Transverse colon (tissue), 4 donors: ENCODE results near the gene IL4R. TPM values are rescaled to one million over a fixed set of nuclear protein-coding genes. Genes with fewer than 3 reads are reported as not detected.

Experiments used
- DNase-seq: peaks from one replicate; pipeline ENCODE4 v3.0.0-alpha.2; 2019
- H3K27ac ChIP-seq, 4 donors: fragments of 200-600 bp; sonication (generic); 2 replicates each; pipeline ENCODE4 v1.5.1; 2016 to 2018; ENCODE audit warnings: inconsistent platforms in 4 of 4
- H3K27me3 ChIP-seq: fragments of 200-600 bp; sonication (generic); 2 replicates; pipeline ENCODE4 v1.5.1; 2017; ENCODE audit warnings: inconsistent platforms
- H3K36me3 ChIP-seq, 4 donors: fragments of 200-600 bp; sonication (generic); 2 replicates each; pipeline ENCODE4 v1.5.1; 2017 to 2019; ENCODE audit warnings: inconsistent platforms in 4 of 4
- H3K4me1 ChIP-seq, 4 donors: fragments of 200-600 bp; sonication (generic); 2 replicates each; pipeline ENCODE4 v1.5.1; 2017 to 2020; ENCODE audit warnings: inconsistent platforms in 4 of 4
- H3K4me3 ChIP-seq, 4 donors: fragments of 200-600 bp; sonication (generic); 1 replicate in 1 of 4; 2 replicates in 3 of 4; pipeline versions ENCODE4 v1.5.1 to v1.6.1; 2017 to 2019; ENCODE audit warnings: inconsistent platforms in 4 of 4
- H3K9me3 ChIP-seq, 2 donors: fragments of 200-600 bp; sonication (generic); 2 replicates each; pipeline ENCODE4 v1.5.1; 2017 to 2019; ENCODE audit warnings: inconsistent platforms in 2 of 2
- EP300 ChIP-seq: sonication (generic); formaldehyde crosslinking; IDR thresholded peaks from one replicate; pipeline ENCODE4 v1.6.1; 2017; ENCODE audit warnings: antibody characterized with exemption, low read depth
- POLR2A ChIP-seq: fragments of 450-650 bp; IDR thresholded peaks from one replicate; pipeline ENCODE4 v1.6.1; 2016; ENCODE audit warnings: antibody characterized with exemption, mild to moderate bottlenecking, moderate library complexity
- POLR2AphosphoS5 ChIP-seq, 3 donors: sonication (generic); formaldehyde crosslinking; IDR thresholded peaks; one replicate each; pipeline ENCODE4 v1.6.1; 2016; ENCODE audit warnings: antibody characterized with exemption in 3 of 3
- WGBS, 2 donors: methylation state at CpG; one replicate each; pipeline ENCODE4 v1.1.5; 2018; ENCODE audit warnings: low coverage in 1 of 2; 5-methylcytosine and 5-hydroxymethylcytosine counted together
- in situ Hi-C, 4 donors: fragments of 200-750 bp; cut with MboI; loops; one replicate each; pipeline versions ENCODE4 v1.15.0 to v1.15.1; 2017; ENCODE audit warnings: low sequenced_read_pairs in 3 of 4, low pct_ligation_motif_present in 1 of 4, low pct_unique_long_range_greater_than_20kb in 1 of 4
- intact Hi-C: fragments of 100-400 bp; cut with DNase I; formaldehyde crosslinking; loops from one replicate; pipeline ENCODE4 v1.15.1; 2023; ENCODE audit warnings: low total_unique reads
- total RNA-seq, 4 donors: library from RNA; depleted of rRNA; stranded (reverse); fragments of >200 nt; gene quantifications; one replicate each; pipeline ENCODE4 v1.1.0, GENCODE V29; 2016
- TF ChIP-seq, protein P1 (sequence below), 5 experiments: fragments of 200-600 bp in 3 of 5; fragments of 450-650 bp in 2 of 5; sonication (generic) in 3 of 5; IDR thresholded peaks; 1 replicate in 2 of 5; 2 replicates in 3 of 5; pipeline ENCODE4 v1.5.1; 2016 to 2017; ENCODE audit warnings: antibody characterized with exemption in 5 of 5, inconsistent platforms in 3 of 5, mild to moderate bottlenecking in 2 of 5, moderate library complexity in 1 of 5

IL4R gene
- total RNA-seq, 4 donors from 2014 or later: 106 to 235 (median 156) TPM

DNA sequence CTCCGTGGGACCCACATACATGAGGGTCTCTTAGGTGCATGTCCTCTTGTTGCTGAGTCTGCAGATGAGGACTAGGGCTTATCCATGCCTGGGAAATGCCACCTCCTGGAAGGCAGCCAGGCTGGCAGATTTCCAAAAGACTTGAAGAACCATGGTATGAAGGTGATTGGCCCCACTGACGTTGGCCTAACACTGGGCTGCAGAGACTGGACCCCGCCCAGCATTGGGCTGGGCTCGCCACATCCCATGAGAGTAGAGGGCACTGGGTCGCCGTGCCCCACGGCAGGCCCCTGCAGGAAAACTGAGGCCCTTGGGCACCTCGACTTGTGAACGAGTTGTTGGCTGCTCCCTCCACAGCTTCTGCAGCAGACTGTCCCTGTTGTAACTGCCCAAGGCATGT is 50.0 kb downstream of the IL4R start:
- no peaks in the 10 kb centered on the region for H3K9me3 ChIP-seq
- no peak overlapping the region for H3K4me3 ChIP-seq
- 76% methylated on average over 9 of the region's 9 CpGs; no CpG with 5 or more reads in 1 of the 2 donors for WGBS, 2 donors
- DNase-seq: peak; percentile 91
- no peaks in the 10 kb centered on the region for H3K27me3 ChIP-seq
- TF ChIP-seq POLR2AphosphoS5 (IDR thresholded peaks at IDR 0.05): peak in 2 of 3 donors; percentile 61 to 63
- no peak for TF ChIP-seq EP300
- no peak for TF ChIP-seq POLR2A
- TF ChIP-seq, protein P1, sequence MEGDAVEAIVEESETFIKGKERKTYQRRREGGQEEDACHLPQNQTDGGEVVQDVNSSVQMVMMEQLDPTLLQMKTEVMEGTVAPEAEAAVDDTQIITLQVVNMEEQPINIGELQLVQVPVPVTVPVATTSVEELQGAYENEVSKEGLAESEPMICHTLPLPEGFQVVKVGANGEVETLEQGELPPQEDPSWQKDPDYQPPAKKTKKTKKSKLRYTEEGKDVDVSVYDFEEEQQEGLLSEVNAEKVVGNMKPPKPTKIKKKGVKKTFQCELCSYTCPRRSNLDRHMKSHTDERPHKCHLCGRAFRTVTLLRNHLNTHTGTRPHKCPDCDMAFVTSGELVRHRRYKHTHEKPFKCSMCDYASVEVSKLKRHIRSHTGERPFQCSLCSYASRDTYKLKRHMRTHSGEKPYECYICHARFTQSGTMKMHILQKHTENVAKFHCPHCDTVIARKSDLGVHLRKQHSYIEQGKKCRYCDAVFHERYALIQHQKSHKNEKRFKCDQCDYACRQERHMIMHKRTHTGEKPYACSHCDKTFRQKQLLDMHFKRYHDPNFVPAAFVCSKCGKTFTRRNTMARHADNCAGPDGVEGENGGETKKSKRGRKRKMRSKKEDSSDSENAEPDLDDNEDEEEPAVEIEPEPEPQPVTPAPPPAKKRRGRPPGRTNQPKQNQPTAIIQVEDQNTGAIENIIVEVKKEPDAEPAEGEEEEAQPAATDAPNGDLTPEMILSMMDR (IDR thresholded peaks at IDR 0.05): no peak
- in situ Hi-C loops: loop anchor here in 1 of 4 donors (10.0 kb wide), 1 partner anchor 129 kb away; no protein-coding TSS in a partner anchor
- intact Hi-C loops: loop anchor here (10.0 kb wide), 1 partner anchor 49 kb away; the partner anchor contains the start of gene IL4R
- peaks cover 0 to 27% (median 11%) of the 10 kb centered on the region in 4 donors for H3K36me3 ChIP-seq
- peak overlapping the region; percentile 59 to 80 (median 62) for H3K27ac ChIP-seq
- H3K4me1 ChIP-seq: peaks cover 9 to 36% (median 28%) of the 10 kb centered on the region in 4 donors

GRCh38 chr16:27364493-27365141 is 50.8 kb downstream of the IL4R start:
- Histone ChIP-seq H3K4me3 (no peak overlapping the region), H3K27ac (peak overlapping the region; percentile 59 to 80 (median 62)), H3K9me3 (no peaks in the 10 kb centered on the region), H3K36me3 (peaks cover 0 to 19% (median 7%) of the 10 kb centered on the region in 4 donors), H3K4me1 (peaks cover 9 to 36% (median 28%) of the 10 kb centered on the region in 4 donors), H3K27me3 (no peaks in the 10 kb centered on the region)
- WGBS, 2 donors: 41 to 68% methylated on average over 4 to 6 of the region's 6 CpGs
- in situ Hi-C loops: loop anchor here in 1 of 4 donors (10.0 kb wide), 1 partner anchor 130 kb away; no protein-coding TSS in a partner anchor
- DNase-seq: peak; percentile 42
- intact Hi-C loops: loop anchor here (5.0 to 10.0 kb wide), 2 partner anchors 50 to 127 kb away; partner anchors contain the start of gene IL4R
- TF ChIP-seq, protein P1 (IDR thresholded peaks at IDR 0.05): no peak
- peak in 1 of 3 donors; percentile 14 for TF ChIP-seq POLR2AphosphoS5 (IDR thresholded peaks at IDR 0.05)
- no peak for TF ChIP-seq EP300
- no peak for TF ChIP-seq POLR2A

DNA sequence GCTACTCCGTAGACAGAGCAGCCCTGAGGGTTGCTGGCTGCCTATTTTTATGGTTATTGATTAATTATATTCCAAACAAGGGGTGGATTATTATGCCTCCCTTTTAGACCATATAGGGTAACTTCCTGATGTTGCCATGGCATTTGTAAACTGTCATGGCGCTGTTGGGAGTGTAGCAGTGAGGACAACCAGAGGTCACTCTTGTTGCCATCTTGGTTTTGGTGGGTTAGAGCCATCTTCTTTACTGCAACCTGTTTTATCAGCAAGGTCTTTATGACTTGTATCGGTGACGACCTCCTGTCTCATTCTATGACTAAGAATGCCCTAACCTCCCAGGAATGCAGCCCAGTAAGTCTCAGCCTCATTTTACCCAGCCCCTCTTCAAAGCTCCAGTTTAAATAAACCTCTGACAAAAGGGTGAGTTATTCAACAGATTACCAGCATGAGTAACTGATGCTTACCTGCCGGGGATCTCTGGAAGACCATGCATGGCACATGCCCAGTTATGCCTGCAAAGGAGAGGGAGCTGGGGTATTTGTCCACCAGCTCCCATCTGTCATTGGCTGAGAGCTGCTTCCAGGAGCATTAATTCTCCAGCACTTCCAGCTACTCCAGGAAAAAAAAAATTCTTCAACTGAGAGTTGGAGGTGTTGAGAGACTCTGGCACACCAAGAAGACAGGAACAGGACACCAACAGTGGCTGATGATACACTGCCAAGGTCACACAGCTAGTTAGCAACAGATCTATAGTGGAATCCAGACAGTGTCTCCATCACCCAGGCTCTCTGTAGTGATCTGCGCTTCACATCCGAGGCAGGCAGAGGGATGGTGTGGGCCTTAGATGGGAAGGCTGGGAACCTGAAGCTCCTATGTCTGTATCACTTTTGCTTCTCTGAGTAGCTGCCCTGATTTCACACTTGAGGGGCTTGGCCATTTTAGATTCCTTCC is 51.6 kb downstream of the IL4R start:
- in situ Hi-C loops: loop anchor here in 1 of 4 donors (10.0 kb wide), 1 partner anchor 131 kb away; no protein-coding TSS in a partner anchor
- DNase-seq: no peak
- 68 to 69% methylated on average over 4 to 7 of the region's 7 CpGs for WGBS, 2 donors

DNA sequence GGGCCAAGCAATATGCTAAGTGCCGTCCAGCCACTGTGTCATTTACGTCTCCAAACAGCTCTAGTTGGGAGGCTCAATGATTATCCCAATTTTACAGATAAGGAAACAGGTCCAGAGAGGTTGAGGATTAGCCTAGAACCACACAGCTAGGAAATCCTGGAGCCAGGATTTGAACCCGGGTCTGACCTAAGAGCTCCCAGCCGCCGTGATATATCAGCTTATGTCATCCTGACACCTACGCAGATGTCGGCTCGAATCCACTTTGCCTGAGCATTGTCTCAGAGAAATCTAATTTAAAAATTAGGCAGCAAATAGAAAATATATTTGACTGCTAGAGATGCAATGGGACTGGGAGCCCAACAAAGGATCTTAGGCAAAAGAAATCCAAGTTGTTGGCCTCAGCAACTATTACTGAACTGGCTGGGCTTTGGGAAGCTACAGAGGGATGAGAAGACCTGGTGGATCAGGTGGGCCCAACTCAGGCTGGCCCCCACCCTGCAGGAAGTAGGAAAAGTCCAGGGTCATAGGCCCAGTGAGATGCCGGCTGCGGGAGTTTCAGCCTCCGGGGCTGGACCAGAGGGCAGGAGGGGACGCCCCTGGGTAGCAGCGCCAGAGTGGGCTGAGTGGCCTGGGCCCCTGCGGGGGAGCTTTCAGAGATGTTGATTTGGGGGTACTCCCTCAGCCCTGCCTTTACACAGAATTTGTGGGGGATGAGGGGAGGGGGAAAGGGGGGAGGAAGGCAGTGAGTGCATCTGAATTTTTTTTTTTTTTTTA is 53.1 kb downstream of the IL4R start:
- H3K4me3 ChIP-seq: no peak overlapping the region
- intact Hi-C loops (loop anchor here (5.0 to 10.0 kb wide), 2 partner anchors 52 to 130 kb away; partner anchors contain the start of gene IL4R), in situ Hi-C loops (loop anchor here in 1 of 4 donors (10.0 kb wide), 1 partner anchor 132 kb away; no protein-coding TSS in a partner anchor)
- H3K9me3 ChIP-seq: no peaks in the 10 kb centered on the region
- H3K36me3 ChIP-seq: peaks cover 0 to 11% (median 4%) of the 10 kb centered on the region in 4 donors
- peaks cover 9 to 36% (median 28%) of the 10 kb centered on the region in 4 donors for H3K4me1 ChIP-seq
- H3K27ac ChIP-seq: peak overlapping the region; percentile 53 to 76 (median 61)
- TF ChIP-seq POLR2AphosphoS5 (IDR thresholded peaks at IDR 0.05): peak in 1 of 3 donors; percentile 10
- TF ChIP-seq, protein P1 (IDR thresholded peaks at IDR 0.05): no peak
- 70 to 79% methylated on average over 4 to 14 of the region's 14 CpGs for whole genome bisulfite sequencing, 2 donors
- no peak for DNase-seq
- H3K27me3 ChIP-seq: no peaks in the 10 kb centered on the region

More for the DNA sequence above, 51.6 kb downstream of the IL4R start:
- no peak overlapping the region for H3K4me3 ChIP-seq
- peak overlapping the region; percentile 59 to 80 (median 62) for H3K27ac ChIP-seq
- TF ChIP-seq POLR2AphosphoS5 (IDR thresholded peaks at IDR 0.05): peak in 1 of 3 donors; percentile 25
- TF ChIP-seq POLR2A: no peak
- intact Hi-C loops: loop anchor here (5.0 to 10.0 kb wide), 2 partner anchors 51 to 128 kb away; partner anchors contain the start of gene IL4R
- peaks cover 0 to 17% (median 4%) of the 10 kb centered on the region in 4 donors for H3K36me3 ChIP-seq
- H3K4me1 ChIP-seq: peaks cover 9 to 36% (median 28%) of the 10 kb centered on the region in 4 donors
- H3K9me3 ChIP-seq: no peaks in the 10 kb centered on the region
- H3K27me3 ChIP-seq: no peaks in the 10 kb centered on the region
